ENCODE results near the gene PPP1R15B. TPM values are rescaled to one million over a fixed set of nuclear protein-coding genes. Genes with fewer than 3 reads are reported as not detected.

Gene PPP1R15B
- total RNA-seq, 1 donor from 2014 or later = 57.5 TPM

- Mint-ChIP-seq H3K4me3 (peak overlapping the region; percentile 55), H3K9me3 (no peaks in the 10 kb centered on the region), H3K27ac (peak overlapping the region; percentile 56), H3K4me1 (peaks cover 52% of the 10 kb centered on the region), H3K36me3 (no peaks in the 10 kb centered on the region), H3K27me3 (ENCODE audit: low read depth) (peaks cover 1% of the 10 kb centered on the region)
- no peak for DNase-seq (ENCODE audit: low spot score in 2 of 2, unreplicated experiment in 2 of 2)
- TF ChIP-seq CTCF (IDR thresholded peaks at IDR 0.05; ENCODE audit: unreplicated experiment) = no peak
Observed at GRCh38 chr1:204359131-204359473, 52.5 kb downstream of the PPP1R15B start.

GRCh38 chr1:204358605-204359004, 53.0 kb downstream of the PPP1R15B start:
- Mint-ChIP-seq H3K36me3 (no peaks in the 10 kb centered on the region), H3K4me1 (peaks cover 48% of the 10 kb centered on the region), H3K27ac (peak overlapping the region; percentile 56), H3K9me3 (no peaks in the 10 kb centered on the region), H3K27me3 (ENCODE audit: low read depth) (no peaks in the 10 kb centered on the region), H3K4me3 (peak overlapping the region; percentile 55)
- TF ChIP-seq CTCF (IDR thresholded peaks at IDR 0.05; ENCODE audit: unreplicated experiment) = no peak
- DNase-seq (ENCODE audit: low spot score in 2 of 2, unreplicated experiment in 2 of 2) = no peak

GRCh38 chr1:204357551-204358490, 53.8 kb downstream of the PPP1R15B start:
- Mint-ChIP-seq H3K27me3 (ENCODE audit: low read depth) (no peaks in the 10 kb centered on the region), H3K36me3 (no peaks in the 10 kb centered on the region), H3K4me1 (peaks cover 47% of the 10 kb centered on the region), H3K27ac (no peak overlapping the region), H3K4me3 (no peak overlapping the region), H3K9me3 (no peaks in the 10 kb centered on the region)
- DNase-seq (ENCODE audit: low spot score in 2 of 2, unreplicated experiment in 2 of 2) = no peak
- no peak for TF ChIP-seq CTCF (IDR thresholded peaks at IDR 0.05; ENCODE audit: unreplicated experiment)

- no peak for DNase-seq (ENCODE audit: low spot score in 2 of 2, unreplicated experiment in 2 of 2)
- Mint-ChIP-seq H3K9me3 (no peaks in the 10 kb centered on the region), H3K4me1 (peaks cover 43% of the 10 kb centered on the region), H3K4me3 (no peak overlapping the region), H3K27ac (no peak overlapping the region), H3K36me3 (no peaks in the 10 kb centered on the region), H3K27me3 (ENCODE audit: low read depth) (no peaks in the 10 kb centered on the region)
- TF ChIP-seq CTCF (IDR thresholded peaks at IDR 0.05; ENCODE audit: unreplicated experiment) = no peak
Observed at GRCh38 chr1:204356997-204357396, 54.6 kb downstream of the PPP1R15B start.

GRCh38 chr1:204355913-204356312, 55.7 kb downstream of the PPP1R15B start:
- DNase-seq (ENCODE audit: low spot score in 2 of 2, unreplicated experiment in 2 of 2) = no peak
- H3K27me3 Mint-ChIP-seq (ENCODE audit: low read depth) = no peaks in the 10 kb centered on the region
- H3K4me3 Mint-ChIP-seq = no peak overlapping the region
- TF ChIP-seq CTCF (IDR thresholded peaks at IDR 0.05; ENCODE audit: unreplicated experiment) = no peak
- no peaks in the 10 kb centered on the region for H3K9me3 Mint-ChIP-seq
- H3K36me3 Mint-ChIP-seq = no peaks in the 10 kb centered on the region
- H3K27ac Mint-ChIP-seq = no peak overlapping the region
- H3K4me1 Mint-ChIP-seq = peaks cover 40% of the 10 kb centered on the region

Measured in mesothelial cell of epicardium (in vitro differentiated cells).